Gastroesophageal sphincter (tissue), 4 donors: ENCODE measurements around the gene LEPROT. TPM values are rescaled to one million over a fixed set of nuclear protein-coding genes. Genes with fewer than 3 reads are reported as not detected.

Source experiments
- ATAC-seq: fragments of 150-250 bp; one replicate; pipeline ENCODE4 v1.9.1; 2016; ENCODE audit warnings: mild to moderate bottlenecking, moderate library complexity
- H3K27ac ChIP-seq, 4 donors: fragments of 200-600 bp; sonication (generic) in 3 of 4; 1 replicate in 3 of 4; 2 replicates in 1 of 4; pipeline ENCODE4 v1.5.1; 2016 to 2019
- H3K27me3 ChIP-seq: fragments of 200-600 bp; sonication (generic); one replicate; pipeline ENCODE4 v1.5.1; 2019
- H3K36me3 ChIP-seq, 2 donors: fragments of 200-600 bp; sonication (generic); one replicate each; pipeline ENCODE4 v1.5.1; 2019; ENCODE audit warnings: control low read depth in 1 of 2
- H3K4me1 ChIP-seq, 3 donors: fragments of 200-600 bp; sonication (generic); 1 replicate in 2 of 3; 2 replicates in 1 of 3; pipeline ENCODE4 v1.5.1; 2016 to 2019; ENCODE audit warnings: control low read depth in 2 of 3
- H3K4me3 ChIP-seq, 2 donors: fragments of 200-600 bp; sonication (generic); one replicate each; pipeline ENCODE4 v1.5.1; 2019; ENCODE audit warnings: mild to moderate bottlenecking in 1 of 2, moderate library complexity in 1 of 2
- H3K9me3 ChIP-seq, 3 donors: fragments of 200-600 bp; sonication (generic); one replicate each; pipeline ENCODE4 v1.5.1; 2017 to 2019; ENCODE audit warnings: control low read depth in 2 of 3
- EP300 ChIP-seq: sonication (generic); formaldehyde crosslinking; IDR thresholded peaks from one replicate; pipeline ENCODE4 v1.6.1; 2017; ENCODE audit warnings: antibody characterized with exemption, mild to moderate bottlenecking
- POLR2A ChIP-seq, 2 donors: fragments of 450-650 bp; IDR thresholded peaks; one replicate each; pipeline ENCODE4 v1.6.1; 2017; ENCODE audit warnings: antibody characterized with exemption in 2 of 2, mild to moderate bottlenecking in 2 of 2, moderate library complexity in 1 of 2
- POLR2AphosphoS5 ChIP-seq: sonication (generic); formaldehyde crosslinking; IDR thresholded peaks from one replicate; pipeline ENCODE4 v1.6.1; 2017; ENCODE audit warnings: antibody characterized with exemption
- WGBS, 2 donors: methylation state at CpG; one replicate each; pipeline ENCODE4 v1.1.5; 2018; ENCODE audit warnings: low coverage in 1 of 2; 5-methylcytosine and 5-hydroxymethylcytosine counted together
- total RNA-seq, 4 donors: library from RNA; depleted of rRNA; stranded (reverse); fragments of >200 nt; gene quantifications; one replicate each; pipeline ENCODE4 v1.1.0, GENCODE V29; 2016
- TF ChIP-seq, protein P1 (sequence below), 4 experiments: fragments of 200-600 bp in 2 of 4; fragments of 450-650 bp in 2 of 4; sonication (generic) in 1 of 4; IDR thresholded peaks; one replicate each; pipeline ENCODE4 v1.5.1; 2017 to 2019; ENCODE audit warnings: antibody characterized with exemption in 4 of 4, mild to moderate bottlenecking in 2 of 4, moderate library complexity in 2 of 4

Gene LEPROT
- total RNA-seq, 4 donors from 2014 or later: 66.3 to 106 (median 72.9) TPM

DNA sequence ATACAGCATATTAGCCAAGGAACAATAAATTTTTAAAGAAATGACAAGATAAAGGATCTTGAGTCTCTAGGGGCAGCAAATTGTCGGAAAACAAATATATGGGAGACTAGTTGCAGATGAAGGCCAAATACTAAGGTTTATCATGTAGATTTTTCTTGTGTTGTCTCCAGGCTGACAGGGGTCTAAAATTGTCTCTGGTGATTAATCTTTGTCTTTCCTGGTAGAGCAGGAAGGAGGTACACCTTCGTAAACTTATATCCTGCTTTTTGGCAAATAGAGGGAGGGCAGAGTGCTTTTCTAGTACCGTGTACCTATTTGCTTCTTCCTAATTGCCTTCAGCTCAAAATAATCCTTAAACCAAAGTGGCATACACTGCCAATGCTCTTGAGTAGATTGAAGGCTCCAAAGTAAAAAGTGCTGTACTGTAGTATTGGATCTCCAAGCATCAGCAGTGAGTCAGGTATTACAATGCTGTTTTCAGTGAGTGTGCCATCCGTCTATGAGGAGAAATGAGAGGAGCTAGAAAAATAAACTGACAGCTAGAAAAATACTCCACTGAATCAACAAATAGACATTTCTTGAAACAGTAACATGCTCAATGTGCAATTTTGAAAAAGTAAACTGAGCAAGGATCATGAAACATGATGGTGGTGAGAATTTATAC, 1.8 kb upstream of the LEPROT start:
- TF ChIP-seq EP300 (no peak), POLR2A (IDR thresholded peaks at IDR 0.05) (no peak), POLR2AphosphoS5 (no peak)
- TF ChIP-seq, protein P1, sequence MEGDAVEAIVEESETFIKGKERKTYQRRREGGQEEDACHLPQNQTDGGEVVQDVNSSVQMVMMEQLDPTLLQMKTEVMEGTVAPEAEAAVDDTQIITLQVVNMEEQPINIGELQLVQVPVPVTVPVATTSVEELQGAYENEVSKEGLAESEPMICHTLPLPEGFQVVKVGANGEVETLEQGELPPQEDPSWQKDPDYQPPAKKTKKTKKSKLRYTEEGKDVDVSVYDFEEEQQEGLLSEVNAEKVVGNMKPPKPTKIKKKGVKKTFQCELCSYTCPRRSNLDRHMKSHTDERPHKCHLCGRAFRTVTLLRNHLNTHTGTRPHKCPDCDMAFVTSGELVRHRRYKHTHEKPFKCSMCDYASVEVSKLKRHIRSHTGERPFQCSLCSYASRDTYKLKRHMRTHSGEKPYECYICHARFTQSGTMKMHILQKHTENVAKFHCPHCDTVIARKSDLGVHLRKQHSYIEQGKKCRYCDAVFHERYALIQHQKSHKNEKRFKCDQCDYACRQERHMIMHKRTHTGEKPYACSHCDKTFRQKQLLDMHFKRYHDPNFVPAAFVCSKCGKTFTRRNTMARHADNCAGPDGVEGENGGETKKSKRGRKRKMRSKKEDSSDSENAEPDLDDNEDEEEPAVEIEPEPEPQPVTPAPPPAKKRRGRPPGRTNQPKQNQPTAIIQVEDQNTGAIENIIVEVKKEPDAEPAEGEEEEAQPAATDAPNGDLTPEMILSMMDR (IDR thresholded peaks at IDR 0.05): no peak
- WGBS, 2 donors: 81 to 93% methylated on average over 4 of the region's 4 CpGs
- Histone ChIP-seq H3K4me3 (no peak overlapping the region), H3K36me3 (no peaks in the 10 kb centered on the region), H3K9me3 (no peaks in the 10 kb centered on the region), H3K27me3 (no peaks in the 10 kb centered on the region), H3K4me1 (peaks cover 0 to 31% (median 20%) of the 10 kb centered on the region in 3 donors), H3K27ac (peak overlapping the region; percentile 16 to 99 (median 82))
- ATAC-seq: no peak

DNA sequence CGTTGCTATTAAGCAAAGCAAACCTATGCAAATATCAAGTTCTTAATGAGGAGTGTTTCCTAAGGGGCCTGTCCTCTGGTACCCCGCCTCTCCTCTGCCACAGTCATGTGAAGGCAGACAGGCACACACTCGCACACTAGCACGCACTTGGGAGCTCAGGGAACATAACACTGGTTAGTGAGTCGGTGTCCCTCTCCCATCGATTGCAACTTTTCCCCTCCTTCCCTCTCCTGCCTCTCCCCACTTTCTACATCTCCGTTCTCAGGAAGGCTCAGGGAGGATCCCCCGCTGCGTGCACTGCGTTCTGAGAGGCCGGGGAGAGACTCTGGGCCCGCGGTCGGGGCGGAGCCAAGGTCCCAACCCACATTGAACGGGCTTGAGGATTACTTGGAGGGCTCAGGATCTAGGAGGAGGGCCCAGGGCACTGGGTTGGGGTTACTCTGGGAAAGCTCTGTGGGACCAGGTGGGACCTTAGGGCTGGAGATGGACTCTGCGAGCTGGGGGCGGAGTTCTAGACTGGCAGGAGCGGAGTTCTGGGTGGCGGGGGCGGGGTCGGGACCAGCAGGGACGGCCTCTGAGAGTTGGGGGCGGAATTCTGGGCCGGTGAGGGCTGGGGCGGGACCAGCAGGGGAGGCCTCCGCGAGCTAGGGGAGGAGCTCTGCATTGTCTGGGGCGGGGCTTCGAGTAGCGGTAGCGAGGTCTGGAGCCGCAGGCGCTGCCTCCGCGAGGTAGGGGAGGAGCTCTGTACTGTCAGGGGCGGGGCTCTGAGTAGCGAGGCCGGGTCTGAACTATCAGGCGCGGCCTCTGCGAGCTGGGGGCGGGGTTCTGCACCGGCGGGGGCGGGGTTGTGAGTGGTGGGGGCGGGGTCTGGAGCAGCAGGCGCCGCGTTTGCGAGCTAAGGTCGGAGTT, 533 bp upstream of the LEPROT start:
- no peaks in the 10 kb centered on the region for H3K9me3 ChIP-seq
- ATAC-seq: peak; percentile 95
- H3K27ac ChIP-seq: peak overlapping the region; percentile 69 to 99 (median 96)
- WGBS, 2 donors: 0 to 3% methylated on average over 3 to 12 of the region's 52 CpGs
- H3K36me3 ChIP-seq: no peaks in the 10 kb centered on the region
- TF ChIP-seq, protein P1 (IDR thresholded peaks at IDR 0.05): peak in 1 of 4 experiments; percentile 20
- TF ChIP-seq POLR2AphosphoS5: no peak
- peaks cover 0 to 38% (median 27%) of the 10 kb centered on the region in 3 donors for H3K4me1 ChIP-seq
- no peaks in the 10 kb centered on the region for H3K27me3 ChIP-seq
- peak overlapping the region; percentile 62 to 90 for H3K4me3 ChIP-seq

DNA sequence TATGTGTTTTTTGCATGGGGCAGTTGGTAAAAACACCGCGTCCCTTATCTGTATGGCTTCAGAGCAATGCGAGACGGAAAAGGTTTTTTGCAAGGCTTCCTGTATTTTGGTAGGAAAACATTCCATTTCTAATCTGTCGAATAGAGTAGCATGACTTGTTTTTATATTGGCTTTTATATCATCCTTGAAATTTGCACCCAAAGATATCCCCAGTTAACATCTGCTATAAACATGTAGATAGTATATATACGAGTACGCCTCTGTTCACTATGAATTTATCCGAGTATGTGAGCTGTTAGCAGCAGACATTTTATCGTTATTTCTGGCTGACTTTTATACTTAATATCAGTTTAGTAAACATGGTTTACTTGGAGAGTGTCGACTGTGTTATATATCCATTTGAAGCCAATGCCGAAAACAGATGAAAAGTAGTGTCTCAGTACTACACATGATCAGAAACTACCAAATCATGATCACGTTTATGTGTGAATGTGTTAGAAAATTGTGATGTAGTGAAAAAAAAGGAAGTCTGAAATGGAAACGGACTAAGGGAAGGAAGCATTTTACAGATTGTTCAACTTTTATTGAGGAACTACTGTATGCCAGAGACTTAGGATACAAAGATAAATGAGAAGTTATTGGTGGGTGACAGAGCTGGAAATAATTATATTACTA, 1.0 kb downstream of the LEPROT start:
- no peak for ATAC-seq
- TF ChIP-seq, protein P1 (IDR thresholded peaks at IDR 0.05): no peak
- TF ChIP-seq EP300 (no peak), POLR2A (IDR thresholded peaks at IDR 0.05) (no peak), POLR2AphosphoS5 (no peak)
- Histone ChIP-seq H3K9me3 (no peaks in the 10 kb centered on the region), H3K4me1 (peaks cover 0 to 49% (median 27%) of the 10 kb centered on the region in 3 donors), H3K4me3 (peak overlapping the region; percentile 62 to 90), H3K27ac (peak overlapping the region; percentile 89 to 99 (median 96)), H3K27me3 (no peaks in the 10 kb centered on the region), H3K36me3 (peaks cover 3 to 16% of the 10 kb centered on the region in 2 donors)
- WGBS, 2 donors: 0 to 2% methylated on average over 13 of the region's 13 CpGs

DNA sequence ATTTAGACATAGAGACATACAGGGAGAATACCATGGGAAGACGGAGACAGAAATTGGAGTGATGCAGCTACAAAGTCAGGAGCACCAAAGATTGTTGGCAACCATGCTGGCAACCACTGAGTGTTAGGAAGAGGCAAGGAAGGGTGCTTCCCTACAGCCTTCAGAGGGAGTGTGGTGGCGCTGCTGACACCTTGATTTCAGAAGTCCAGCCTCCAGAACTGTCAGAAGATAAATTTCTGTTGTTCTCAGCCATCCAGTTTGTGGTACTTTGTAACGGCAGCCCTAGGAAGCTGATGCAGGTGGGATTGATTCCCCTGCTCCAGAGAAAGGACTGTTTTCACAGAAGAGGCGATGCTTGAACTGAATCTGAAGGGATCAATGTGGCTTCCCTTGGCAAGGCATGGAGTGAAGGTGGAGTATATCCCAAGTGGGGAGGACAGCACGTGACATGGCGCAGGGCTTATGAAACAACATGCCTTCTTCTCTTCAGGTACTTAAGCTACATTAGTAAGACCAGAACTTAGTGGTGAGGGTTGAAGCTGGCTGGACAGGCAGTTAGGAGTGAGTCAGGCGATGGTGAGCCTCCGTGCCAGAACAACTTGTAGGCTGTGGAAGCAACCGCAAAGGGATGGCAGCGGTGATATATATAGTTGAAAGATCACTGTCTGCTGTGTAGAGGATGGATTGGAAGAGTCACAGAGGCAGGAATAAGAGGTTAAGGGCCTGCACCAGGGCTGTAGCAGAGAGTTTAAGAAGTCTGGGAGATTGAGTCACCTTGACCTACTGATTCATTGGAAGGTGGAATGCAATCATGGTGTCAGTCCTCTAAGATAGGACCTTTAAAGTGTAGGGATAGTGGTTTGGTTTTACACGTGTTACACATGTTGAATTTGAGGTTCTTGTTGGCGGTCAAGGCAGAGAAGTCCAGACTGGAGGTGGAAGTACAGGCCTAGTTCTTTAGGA, 2.1 kb downstream of the LEPROT start:
- WGBS, 2 donors: 92 to 95% methylated on average over 7 to 9 of the region's 12 CpGs
- ATAC-seq: no peak
- H3K9me3 ChIP-seq: no peaks in the 10 kb centered on the region
- H3K4me3 ChIP-seq: peak overlapping the region; percentile 62 to 90
- no peaks in the 10 kb centered on the region for H3K27me3 ChIP-seq
- peaks cover 0 to 49% (median 27%) of the 10 kb centered on the region in 3 donors for H3K4me1 ChIP-seq
- H3K27ac ChIP-seq: peak overlapping the region in 3 of 4 donors; percentile 95 to 99 (median 97)
- H3K36me3 ChIP-seq: peaks cover 3 to 26% of the 10 kb centered on the region in 2 donors
- TF ChIP-seq EP300: no peak
